ENCODE measurements around the gene PNLIPRP3.

DNA sequence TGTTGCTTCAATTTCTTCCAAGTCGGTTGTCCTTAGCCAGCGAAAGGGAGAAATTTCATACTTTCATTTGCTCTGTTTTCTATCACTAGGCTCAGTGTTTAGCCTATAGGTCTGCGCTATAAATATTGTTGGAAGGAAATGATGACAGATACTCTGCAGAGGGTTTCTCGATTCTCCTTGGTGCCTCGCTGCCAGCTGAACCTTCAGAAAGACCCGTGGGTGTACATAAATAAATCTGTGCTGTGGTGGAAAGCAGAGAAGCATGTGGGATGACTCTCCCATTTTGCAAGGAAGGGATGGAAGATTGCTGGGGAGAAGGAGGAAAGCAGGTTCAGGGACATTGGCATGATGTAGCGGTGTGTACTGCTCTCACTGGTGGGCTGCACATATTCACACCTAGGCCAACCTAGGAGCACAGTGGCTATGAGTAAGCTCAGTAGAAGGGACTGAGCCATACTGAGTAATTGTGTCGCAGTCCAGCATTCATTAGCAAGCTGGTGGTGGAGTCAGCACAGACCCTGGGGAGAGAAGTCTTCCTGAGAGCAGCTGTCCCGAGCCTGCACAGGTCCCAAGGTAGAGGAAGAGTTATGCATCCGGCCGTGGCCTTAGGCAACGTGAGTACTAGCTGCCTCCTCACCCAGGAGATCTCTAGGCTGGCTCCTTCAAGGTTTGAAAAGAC, 50.5 kb downstream of the PNLIPRP3 start:
- TF ChIP-seq MXI1 (IDR thresholded peaks at IDR 0.05; ENCODE audit: low read depth, low read length) (no peak), SIN3A (IDR thresholded peaks at IDR 0.05; ENCODE audit: borderline replicate concordance, low read depth, low read length) (no peak), GABPA (IDR thresholded peaks at IDR 0.05; ENCODE audit: low read depth) (no peak), MEF2A (IDR thresholded peaks at IDR 0.05; ENCODE audit: borderline replicate concordance, low read depth) (no peak), POLR2AphosphoS5 (IDR thresholded peaks at IDR 0.05; ENCODE audit: low read depth, low read length) (no peak), SMC3 (IDR thresholded peaks at IDR 0.05; ENCODE audit: low read depth, low read length) (no peak), EZH2phosphoT487 (IDR thresholded peaks at IDR 0.05; ENCODE audit: borderline replicate concordance, low read depth) (no peak)
- TF ChIP-seq, protein P1, sequence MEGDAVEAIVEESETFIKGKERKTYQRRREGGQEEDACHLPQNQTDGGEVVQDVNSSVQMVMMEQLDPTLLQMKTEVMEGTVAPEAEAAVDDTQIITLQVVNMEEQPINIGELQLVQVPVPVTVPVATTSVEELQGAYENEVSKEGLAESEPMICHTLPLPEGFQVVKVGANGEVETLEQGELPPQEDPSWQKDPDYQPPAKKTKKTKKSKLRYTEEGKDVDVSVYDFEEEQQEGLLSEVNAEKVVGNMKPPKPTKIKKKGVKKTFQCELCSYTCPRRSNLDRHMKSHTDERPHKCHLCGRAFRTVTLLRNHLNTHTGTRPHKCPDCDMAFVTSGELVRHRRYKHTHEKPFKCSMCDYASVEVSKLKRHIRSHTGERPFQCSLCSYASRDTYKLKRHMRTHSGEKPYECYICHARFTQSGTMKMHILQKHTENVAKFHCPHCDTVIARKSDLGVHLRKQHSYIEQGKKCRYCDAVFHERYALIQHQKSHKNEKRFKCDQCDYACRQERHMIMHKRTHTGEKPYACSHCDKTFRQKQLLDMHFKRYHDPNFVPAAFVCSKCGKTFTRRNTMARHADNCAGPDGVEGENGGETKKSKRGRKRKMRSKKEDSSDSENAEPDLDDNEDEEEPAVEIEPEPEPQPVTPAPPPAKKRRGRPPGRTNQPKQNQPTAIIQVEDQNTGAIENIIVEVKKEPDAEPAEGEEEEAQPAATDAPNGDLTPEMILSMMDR (IDR thresholded peaks at IDR 0.05) = no peak
- TF ChIP-seq, protein P2, sequence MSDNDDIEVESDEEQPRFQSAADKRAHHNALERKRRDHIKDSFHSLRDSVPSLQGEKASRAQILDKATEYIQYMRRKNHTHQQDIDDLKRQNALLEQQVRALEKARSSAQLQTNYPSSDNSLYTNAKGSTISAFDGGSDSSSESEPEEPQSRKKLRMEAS (IDR thresholded peaks at IDR 0.05; ENCODE audit: low read depth) = no peak
